HEK293T (cell line): ENCODE data around the gene ADK.

ENCODE experiments used
- CTCF ChIA-PET: fragments of 350-600 bp; formaldehyde crosslinking; extraction: SDS; loops from one replicate; lab custom pipeline; 2021; ENCODE audit warnings: antibody characterized with exemption, inconsistent platforms; lab: Yijun Ruan, JAX
- POLR2A ChIA-PET: fragments of 350-600 bp; formaldehyde crosslinking; extraction: SDS; loops from one replicate; lab custom pipeline; 2020; ENCODE audit warnings: antibody characterized with exemption, inconsistent platforms; lab: Yijun Ruan, JAX
- DNase-seq: peaks from one replicate; pipeline ENCODE4 v3.0.0; 2012; ENCODE audit warnings: mixed read lengths; ENCODE audit errors: extremely low spot score
- ARNT ChIP-seq: fragments of 450-650 bp; IDR thresholded peaks from 2 replicates; pipeline ENCODE4 v1.6.1; 2017; ENCODE audit warnings: mild to moderate bottlenecking
- BHLHE40 ChIP-seq: fragments of 450-650 bp; IDR thresholded peaks from 2 replicates; pipeline ENCODE4 v1.6.1; 2016; ENCODE audit warnings: mild to moderate bottlenecking, moderate library complexity, borderline replicate concordance
- CTBP1 ChIP-seq: fragments of 450-650 bp; IDR thresholded peaks from 2 replicates; pipeline ENCODE4 v1.6.1; 2016; ENCODE audit warnings: borderline replicate concordance
- ELF4 ChIP-seq: fragments of 450-650 bp; IDR thresholded peaks from 2 replicates; pipeline ENCODE4 v1.6.1; 2017; ENCODE audit warnings: antibody characterized with exemption
- FOXA1 ChIP-seq: fragments of 450-650 bp; IDR thresholded peaks from 2 replicates; pipeline ENCODE4 v1.6.1; 2016; ENCODE audit warnings: mild to moderate bottlenecking
- FOXK2 ChIP-seq: fragments of 450-650 bp; IDR thresholded peaks from 2 replicates; pipeline ENCODE4 v1.6.1; 2016; ENCODE audit warnings: mild to moderate bottlenecking
- FOXM1 ChIP-seq: fragments of 450-650 bp; IDR thresholded peaks from 2 replicates; pipeline ENCODE4 v1.6.1; 2017; ENCODE audit warnings: mild to moderate bottlenecking, borderline replicate concordance
- HDGF ChIP-seq: fragments of 450-650 bp; IDR thresholded peaks from 2 replicates; pipeline ENCODE4 v1.6.1; 2017; ENCODE audit warnings: antibody characterized with exemption, borderline replicate concordance
- L3MBTL2 ChIP-seq: fragments of 450-650 bp; conservative IDR thresholded peaks from 2 replicates; pipeline ENCODE4 v1.6.1; 2016; ENCODE audit warnings: mild to moderate bottlenecking
- LEF1 ChIP-seq: fragments of 450-650 bp; IDR thresholded peaks from 2 replicates; pipeline ENCODE4 v1.6.1; 2017; ENCODE audit warnings: mild to moderate bottlenecking, borderline replicate concordance
- NFRKB ChIP-seq: fragments of 450-650 bp; IDR thresholded peaks from 2 replicates; pipeline ENCODE4 v1.6.1; 2016; ENCODE audit warnings: mild to moderate bottlenecking, moderate library complexity
- PKNOX1 ChIP-seq: fragments of 450-650 bp; IDR thresholded peaks from 2 replicates; pipeline ENCODE4 v1.6.1; 2016
- SP1 ChIP-seq: fragments of 450-650 bp; IDR thresholded peaks from 2 replicates; pipeline ENCODE4 v1.6.1; 2017
- SUZ12 ChIP-seq: fragments of 450-650 bp; IDR thresholded peaks from 2 replicates; pipeline ENCODE4 v1.6.1; 2016; ENCODE audit warnings: mild to moderate bottlenecking
- TARDBP ChIP-seq: fragments of 450-650 bp; IDR thresholded peaks from 2 replicates; pipeline ENCODE4 v1.6.1; 2016
- ZNF384 ChIP-seq: fragments of 450-650 bp; IDR thresholded peaks from 2 replicates; pipeline ENCODE4 v1.6.1; 2016

ADK gene

DNA sequence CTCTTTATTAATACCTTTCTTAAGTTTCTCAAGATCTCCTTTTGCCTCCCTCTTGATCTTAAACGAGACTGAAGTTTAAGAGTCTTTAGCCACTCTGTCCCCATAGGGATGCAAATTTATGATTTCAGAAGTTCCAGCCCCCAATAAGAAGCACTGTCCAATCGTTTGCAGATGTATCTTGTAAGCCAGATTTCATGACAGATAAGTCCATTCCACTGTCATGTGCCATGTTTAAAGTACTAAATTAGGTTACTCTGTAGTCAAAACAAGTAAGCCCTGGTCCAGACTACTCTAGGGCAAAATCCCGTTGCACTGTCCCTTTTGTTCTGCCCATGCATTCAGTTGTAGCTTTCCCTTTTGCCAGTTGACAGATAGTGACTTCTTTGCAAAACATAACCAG is 518.2 kb downstream of the ADK start:
- POLR2A ChIA-PET: no interaction called here
- CTCF ChIA-PET: no interaction called here
- TF ChIP-seq HDGF (no peak), FOXM1 (no peak), NFRKB (no peak), TARDBP (no peak), CTBP1 (no peak), SP1 (no peak), ELF4 (no peak)
- no peak for DNase-seq

- TF ChIP-seq SUZ12 (no peak), BHLHE40 (no peak), ARNT (no peak), FOXK2 (no peak), PKNOX1 (no peak), SP1 (no peak), ZNF384 (no peak), L3MBTL2 (no peak), FOXA1 (no peak), CTBP1 (no peak), TARDBP (no peak), NFRKB (no peak), FOXM1 (no peak), LEF1 (no peak), ELF4 (no peak), HDGF (no peak)
- POLR2A ChIA-PET: no interaction called here
- CTCF ChIA-PET: no interaction called here
- no peak for DNase-seq
These were observed 520.7 kb downstream of the ADK start for GRCh38 chr10:74671716-74672115.

DNA sequence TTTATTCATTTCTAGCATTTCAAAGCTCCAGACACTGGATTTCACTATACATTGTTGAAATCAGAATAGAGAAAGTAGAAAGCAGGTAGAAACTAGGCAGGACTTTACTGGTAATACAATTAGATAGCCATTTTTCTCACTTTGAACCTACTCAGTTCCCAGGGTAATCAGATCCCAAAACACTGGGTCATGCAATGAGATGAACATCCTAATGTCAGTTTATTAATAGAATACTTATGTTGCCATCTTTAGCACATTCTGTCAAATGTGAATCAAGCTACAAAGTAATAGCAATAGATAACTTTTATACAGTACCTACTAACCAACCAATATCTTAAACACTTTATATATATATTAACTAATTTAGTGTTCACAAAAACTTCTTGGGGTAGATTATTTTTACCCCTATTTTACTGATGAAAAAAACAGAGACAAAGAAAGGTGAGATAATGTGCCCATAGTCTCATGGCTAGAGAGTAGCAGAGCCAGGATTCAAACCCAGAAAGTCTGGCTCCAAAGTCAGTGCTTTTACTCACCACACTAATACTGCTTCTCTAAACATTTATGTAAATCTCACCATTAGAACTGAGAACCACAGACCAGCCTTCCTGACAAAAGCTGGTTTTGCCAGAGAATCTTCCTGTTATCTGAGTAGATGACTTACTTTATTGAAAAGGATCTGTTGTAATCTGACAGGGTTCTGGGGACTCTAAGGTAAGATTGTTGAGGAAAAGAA is 521.6 kb downstream of the ADK start:
- ChIA-PET CTCF (no interaction called here), POLR2A (no interaction called here)
- no peak for DNase-seq
- TF ChIP-seq ZNF384 (no peak), ELF4 (no peak), FOXM1 (no peak), ARNT (no peak), FOXK2 (no peak), SP1 (no peak), PKNOX1 (no peak), HDGF (no peak), NFRKB (no peak), LEF1 (no peak), FOXA1 (no peak)

DNA sequence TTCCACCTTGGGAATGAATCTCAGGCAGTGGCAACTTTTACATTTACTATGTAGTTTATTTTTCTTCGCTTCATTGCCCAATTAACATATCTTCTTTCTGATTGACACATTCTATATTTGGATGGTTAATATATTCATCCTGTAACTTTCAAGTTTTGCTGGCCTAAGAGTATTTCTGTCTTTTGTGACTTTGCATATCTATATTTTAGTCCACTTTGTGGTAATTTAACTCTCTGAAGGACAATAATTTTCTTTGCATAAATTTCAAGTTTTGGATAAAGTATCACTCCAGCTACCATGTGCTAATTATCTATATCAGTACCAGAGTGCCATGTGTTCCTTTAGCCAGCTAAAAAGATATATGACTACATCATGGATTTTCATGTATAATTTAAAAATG is 523.9 kb downstream of the ADK start:
- DNase-seq: no peak
- TF ChIP-seq PKNOX1: no peak
- TF ChIP-seq HDGF: no peak
- no peak for TF ChIP-seq TARDBP
- no peak for TF ChIP-seq SP1
- TF ChIP-seq CTBP1: no peak
- no peak for TF ChIP-seq BHLHE40
- TF ChIP-seq ZNF384: no peak
- TF ChIP-seq NFRKB: no peak
- no peak for TF ChIP-seq FOXK2
- no peak for TF ChIP-seq LEF1
- no peak for TF ChIP-seq ELF4
- TF ChIP-seq SUZ12: no peak
- no peak for TF ChIP-seq ARNT
- no peak for TF ChIP-seq L3MBTL2
- TF ChIP-seq FOXA1: no peak

DNA sequence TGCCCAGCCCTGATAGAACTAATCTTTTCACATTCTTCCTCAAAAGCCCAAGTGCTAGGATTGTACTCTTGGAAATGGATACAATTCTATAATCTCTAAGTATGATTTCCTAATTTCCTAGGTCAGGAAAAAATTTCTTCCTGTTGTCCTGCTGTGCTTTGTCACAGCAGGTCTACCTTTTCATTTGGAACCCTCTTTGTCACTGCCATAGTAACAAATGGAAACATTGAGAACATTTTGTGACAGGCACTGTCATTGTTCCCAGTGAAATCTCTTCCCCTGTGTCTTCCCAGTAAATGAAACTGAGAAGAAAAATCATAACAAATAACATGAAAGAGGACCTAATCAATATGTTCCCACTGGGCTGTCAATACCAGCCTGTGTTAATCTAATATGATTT is 524.5 kb downstream of the ADK start:
- TF ChIP-seq FOXK2: no peak
- TF ChIP-seq ELF4: no peak
- ChIA-PET CTCF (no interaction called here), POLR2A (no interaction called here)
- DNase-seq: no peak

More for the DNA sequence above, 523.9 kb downstream of the ADK start:
- POLR2A ChIA-PET: no interaction called here
- CTCF ChIA-PET: no interaction called here

GRCh38 chr10:74677951-74678350 is 526.9 kb downstream of the ADK start:
- no peak for TF ChIP-seq ARNT
- no peak for TF ChIP-seq BHLHE40
- TF ChIP-seq ZNF384: 0 out of 2 replicates have a peak, but pooled peaks have one; percentile 14
- no peak for TF ChIP-seq ELF4
- TF ChIP-seq SUZ12: no peak
- CTCF ChIA-PET: no interaction called here
- DNase-seq: no peak
- POLR2A ChIA-PET: no interaction called here

- TF ChIP-seq FOXM1 (no peak), L3MBTL2 (no peak), TARDBP (no peak), ZNF384 (no peak), LEF1 (no peak), ELF4 (no peak), ARNT (no peak), SUZ12 (no peak), HDGF (no peak), SP1 (no peak), FOXA1 (no peak)
- POLR2A ChIA-PET: interaction anchor here (1.1 kb wide), 1 partner anchor 82 kb away, joined by 3 read pairs; no protein-coding TSS in a partner anchor
These were observed 531.1 kb downstream of the ADK start for GRCh38 chr10:74681917-74682627.

More at GRCh38 chr10:74681917-74682627, 531.1 kb downstream of the ADK start:
- DNase-seq: no peak
- CTCF ChIA-PET: interaction anchor here (0.8 kb wide), 1 partner anchor 554 kb away, joined by 3 read pairs; the partner anchor contains the start of gene COMTD1
